ENCODE data around the gene SAP130. TPM values are rescaled to one million over a fixed set of nuclear protein-coding genes. Genes with fewer than 3 reads are reported as not detected.

SAP130 gene
- total RNA-seq, 1 donor from 2014 or later, result 14.2 TPM

DNA sequence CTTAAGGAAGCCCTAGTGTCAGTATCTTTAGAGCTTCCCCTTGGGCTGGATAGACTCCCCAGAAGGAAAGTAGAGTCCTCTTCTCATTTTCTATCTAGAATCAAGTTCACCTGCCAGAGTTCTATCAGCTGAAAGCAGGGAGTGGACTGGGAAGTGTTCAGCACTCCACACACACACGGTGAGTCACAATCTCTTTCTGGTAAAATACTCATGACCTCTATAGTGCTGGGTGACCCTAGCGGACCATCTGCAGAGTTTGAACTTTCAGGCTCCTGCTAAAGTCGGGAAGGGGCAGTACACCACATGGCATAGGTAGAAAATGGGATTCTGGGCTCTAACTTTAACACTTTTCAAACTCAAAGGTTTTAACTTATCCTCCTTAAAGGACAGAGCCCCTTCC is 43.3 kb downstream of the SAP130 start:
- Histone ChIP-seq H3K36me3 (peaks cover 74% of the 10 kb centered on the region), H3K27ac (replicated peaks) (peak overlapping the region; percentile 68), H3K4me3 (no peak overlapping the region), H3K27me3 (ENCODE audit: low read depth) (no peaks in the 10 kb centered on the region), H3K9me3 (replicated peaks) (no peaks in the 10 kb centered on the region), H3K4me1 (peaks cover 42% of the 10 kb centered on the region)
- DNase-seq, result no peak
- TF ChIP-seq, protein P1, sequence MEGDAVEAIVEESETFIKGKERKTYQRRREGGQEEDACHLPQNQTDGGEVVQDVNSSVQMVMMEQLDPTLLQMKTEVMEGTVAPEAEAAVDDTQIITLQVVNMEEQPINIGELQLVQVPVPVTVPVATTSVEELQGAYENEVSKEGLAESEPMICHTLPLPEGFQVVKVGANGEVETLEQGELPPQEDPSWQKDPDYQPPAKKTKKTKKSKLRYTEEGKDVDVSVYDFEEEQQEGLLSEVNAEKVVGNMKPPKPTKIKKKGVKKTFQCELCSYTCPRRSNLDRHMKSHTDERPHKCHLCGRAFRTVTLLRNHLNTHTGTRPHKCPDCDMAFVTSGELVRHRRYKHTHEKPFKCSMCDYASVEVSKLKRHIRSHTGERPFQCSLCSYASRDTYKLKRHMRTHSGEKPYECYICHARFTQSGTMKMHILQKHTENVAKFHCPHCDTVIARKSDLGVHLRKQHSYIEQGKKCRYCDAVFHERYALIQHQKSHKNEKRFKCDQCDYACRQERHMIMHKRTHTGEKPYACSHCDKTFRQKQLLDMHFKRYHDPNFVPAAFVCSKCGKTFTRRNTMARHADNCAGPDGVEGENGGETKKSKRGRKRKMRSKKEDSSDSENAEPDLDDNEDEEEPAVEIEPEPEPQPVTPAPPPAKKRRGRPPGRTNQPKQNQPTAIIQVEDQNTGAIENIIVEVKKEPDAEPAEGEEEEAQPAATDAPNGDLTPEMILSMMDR (IDR thresholded peaks at IDR 0.05; ENCODE audit: borderline replicate concordance), result no peak
- intact Hi-C loops (cut with micrococcal nuclease), result no loop called here

DNA sequence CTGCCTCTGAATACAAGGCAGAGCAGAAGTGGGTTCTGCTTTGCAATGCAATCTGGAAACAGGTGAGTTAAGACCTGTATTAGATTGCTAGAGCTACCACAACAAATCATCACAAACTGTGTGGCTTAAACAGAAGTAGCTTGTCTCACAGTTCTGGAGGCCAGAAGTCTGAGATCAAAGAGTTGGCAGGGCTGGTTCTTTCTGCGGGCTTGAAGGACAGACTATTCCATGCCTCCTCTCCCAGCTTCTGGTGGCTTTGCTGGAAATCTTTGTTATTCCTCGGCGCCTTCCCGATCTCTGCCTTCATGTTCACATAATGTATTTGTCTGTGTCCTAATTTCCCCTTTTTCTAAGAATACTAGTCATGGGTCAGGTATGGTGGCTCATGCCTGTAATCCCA is 58.4 kb downstream of the SAP130 start:
- Histone ChIP-seq H3K27ac (replicated peaks) (no peak overlapping the region), H3K4me3 (no peak overlapping the region), H3K9me3 (replicated peaks) (no peaks in the 10 kb centered on the region), H3K36me3 (peaks cover 57% of the 10 kb centered on the region), H3K27me3 (ENCODE audit: low read depth) (no peaks in the 10 kb centered on the region), H3K4me1 (no peaks in the 10 kb centered on the region)
- no peak for DNase-seq
- TF ChIP-seq, protein P1 (IDR thresholded peaks at IDR 0.05; ENCODE audit: borderline replicate concordance), result no peak
- intact Hi-C loops (cut with micrococcal nuclease), result no loop called here

DNA sequence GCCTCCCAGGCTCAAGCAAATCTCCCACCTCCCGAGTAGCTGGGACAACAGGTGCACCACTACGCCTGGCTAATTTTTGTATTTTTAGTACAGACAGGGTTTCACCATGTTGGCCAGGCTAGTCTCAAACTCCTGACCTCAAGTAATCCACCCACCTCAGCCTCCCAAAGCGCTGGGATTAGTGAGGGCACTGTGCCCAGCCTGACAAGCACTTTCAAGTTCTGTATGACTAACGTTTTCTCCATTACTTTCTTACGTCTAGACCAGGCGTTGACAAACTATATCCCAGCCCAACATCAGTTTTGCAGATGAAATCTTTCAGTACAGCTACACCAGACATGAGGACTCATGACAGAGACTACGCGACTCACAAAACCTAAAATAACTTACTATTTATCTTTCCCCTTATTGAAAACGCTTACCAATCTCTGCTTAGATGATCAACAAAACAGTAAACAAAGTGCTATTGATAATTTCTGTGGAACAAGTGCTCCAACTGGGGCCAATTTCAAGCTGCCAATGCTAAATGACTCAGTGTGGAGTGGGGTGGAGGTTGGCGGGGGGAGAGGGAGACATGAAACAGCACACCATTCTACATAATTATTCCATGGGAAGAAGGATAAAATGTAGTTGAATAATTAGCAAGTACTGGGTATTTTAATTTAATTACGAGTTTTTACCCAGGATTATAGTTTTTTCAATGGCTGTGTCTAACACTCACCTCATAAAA is 59.1 kb downstream of the SAP130 start:
- no peaks in the 10 kb centered on the region for H3K4me1 ChIP-seq
- no peaks in the 10 kb centered on the region for H3K27me3 ChIP-seq (ENCODE audit: low read depth)
- H3K27ac ChIP-seq (replicated peaks), result no peak overlapping the region
- no peak for DNase-seq
- TF ChIP-seq, protein P1 (IDR thresholded peaks at IDR 0.05; ENCODE audit: borderline replicate concordance), result no peak
- H3K9me3 ChIP-seq (replicated peaks), result no peaks in the 10 kb centered on the region
- intact Hi-C loops (cut with micrococcal nuclease), result no loop called here
- H3K4me3 ChIP-seq, result no peak overlapping the region
- H3K36me3 ChIP-seq, result peaks cover 59% of the 10 kb centered on the region

- Histone ChIP-seq H3K36me3 (peaks cover 58% of the 10 kb centered on the region), H3K4me1 (peaks cover 6% of the 10 kb centered on the region), H3K27ac (replicated peaks) (peak overlapping the region; percentile 11), H3K4me3 (no peak overlapping the region), H3K27me3 (ENCODE audit: low read depth) (no peaks in the 10 kb centered on the region), H3K9me3 (replicated peaks) (no peaks in the 10 kb centered on the region)
- intact Hi-C loops (cut with micrococcal nuclease), result no loop called here
- TF ChIP-seq, protein P1 (IDR thresholded peaks at IDR 0.05; ENCODE audit: borderline replicate concordance), result no peak
- peak; percentile 37 for DNase-seq
Observed at GRCh38 chr2:127961729-127962128, 66.1 kb downstream of the SAP130 start.

- Histone ChIP-seq H3K4me3 (no peak overlapping the region), H3K4me1 (peaks cover 35% of the 10 kb centered on the region), H3K27ac (replicated peaks) (no peak overlapping the region), H3K36me3 (peaks cover 53% of the 10 kb centered on the region), H3K9me3 (replicated peaks) (no peaks in the 10 kb centered on the region), H3K27me3 (ENCODE audit: low read depth) (no peaks in the 10 kb centered on the region)
- intact Hi-C loops (cut with micrococcal nuclease), result no loop called here
- TF ChIP-seq, protein P1 (IDR thresholded peaks at IDR 0.05; ENCODE audit: borderline replicate concordance), result no peak
- no peak for DNase-seq
Observed at GRCh38 chr2:127957240-127957639, 70.6 kb downstream of the SAP130 start.
